NCI-H2227 treated with DMSO at 0.1 percent for 48 hours (cell line): ENCODE data around the gene LZTS3.
"Not testable (repeated sequence)": the region's sequence is repeated elsewhere in the genome, so short reads cannot be mapped to it uniquely, and the experiment has no call there.

Source experiments
- DNase-seq: peaks from one replicate; lab custom pipeline; 2025; lab: John Stamatoyannopoulos, UW

LZTS3 gene

GRCh38 chr20:3135507-3136070 lies 37.8 kb downstream of the LZTS3 start:
- peak; percentile 2 for DNase-seq

- no peak for DNase-seq
These were observed 39.2 kb downstream of the LZTS3 start for GRCh38 chr20:3134151-3134550.

GRCh38 chr20:3133155-3133554 lies 40.2 kb downstream of the LZTS3 start:
- DNase-seq = no peak

- no peak for DNase-seq
These were observed 43.2 kb downstream of the LZTS3 start for GRCh38 chr20:3130051-3130600.

- DNase-seq = no peak
These were observed 44.3 kb downstream of the LZTS3 start for GRCh38 chr20:3129094-3129493.

GRCh38 chr20:3128275-3128984 lies 44.9 kb downstream of the LZTS3 start:
- DNase-seq = no peak

- no peak for DNase-seq
These were observed 46.9 kb downstream of the LZTS3 start for GRCh38 chr20:3126527-3126859.

- not testable (repeated sequence) for DNase-seq
These were observed 47.4 kb downstream of the LZTS3 start for GRCh38 chr20:3125776-3126526.

GRCh38 chr20:3124773-3125560 lies 48.4 kb downstream of the LZTS3 start:
- not testable (repeated sequence) for DNase-seq

- DNase-seq = not testable (repeated sequence)
These were observed 49.2 kb downstream of the LZTS3 start for GRCh38 chr20:3124163-3124562.

GRCh38 chr20:3123542-3123941 lies 49.8 kb downstream of the LZTS3 start:
- DNase-seq = no peak

GRCh38 chr20:3121955-3122610 lies 51.3 kb downstream of the LZTS3 start:
- no peak for DNase-seq

- DNase-seq = no peak
These were observed 52.0 kb downstream of the LZTS3 start for GRCh38 chr20:3121271-3121911.

- DNase-seq = no peak
These were observed 54.3 kb downstream of the LZTS3 start for GRCh38 chr20:3119044-3119443.

GRCh38 chr20:3117839-3118379 lies 55.4 kb downstream of the LZTS3 start:
- DNase-seq = peak; percentile 4

GRCh38 chr20:3116341-3116740 lies 57.0 kb downstream of the LZTS3 start:
- no peak for DNase-seq

GRCh38 chr20:3115190-3116107 lies 57.9 kb downstream of the LZTS3 start:
- peak; percentile 55 for DNase-seq
